Neural crest cell (in vitro differentiated cells): ENCODE data around the gene MKX. TPM values are rescaled to one million over a fixed set of nuclear protein-coding genes. Genes with fewer than 3 reads are reported as not detected.

ENCODE experiments used
- DNase-seq: peaks from one replicate; pipeline ENCODE4 v3.0.0; 2021; ENCODE audit warnings: low read depth, mixed read lengths, low spot score
- H3K27ac Mint-ChIP-seq: one replicate; pipeline ENCODE4 v1.8.0; 2021; ENCODE audit warnings: mild to moderate bottlenecking, mixed read lengths; ENCODE audit not compliant: unreplicated experiment
- H3K27me3 Mint-ChIP-seq: 2 replicates; pipeline ENCODE4 v1.8.0; 2021; ENCODE audit warnings: low read depth, mild to moderate bottlenecking, mixed read lengths
- H3K36me3 Mint-ChIP-seq: 2 replicates; pipeline ENCODE4 v1.8.0; 2021; ENCODE audit warnings: low read depth, mild to moderate bottlenecking, mixed read lengths
- H3K4me1 Mint-ChIP-seq: 2 replicates; pipeline ENCODE4 v1.8.0; 2021; ENCODE audit warnings: mixed read lengths
- H3K4me3 Mint-ChIP-seq: one replicate; pipeline ENCODE4 v1.8.0; 2021; ENCODE audit warnings: mild to moderate bottlenecking, mixed read lengths
- H3K9me3 Mint-ChIP-seq: 2 replicates; pipeline ENCODE4 v1.8.0; 2021; ENCODE audit warnings: mixed read lengths
- total RNA-seq: library from RNA; stranded (reverse); gene quantifications from 2 replicates; pipeline ENCODE4 v1.2.1, GENCODE V29; 2021
- TF ChIP-seq, protein P1 (sequence below): fragments of 200-600 bp; sonication (generic); conservative IDR thresholded peaks from 2 replicates; pipeline ENCODE4 v1.5.0; 2021; ENCODE audit warnings: antibody characterized with exemption, mild to moderate bottlenecking

MKX gene
- total RNA-seq, 1 donor from 2014 or later = not detected

- no peaks in the 10 kb centered on the region for H3K36me3 Mint-ChIP-seq
- TF ChIP-seq, protein P1, sequence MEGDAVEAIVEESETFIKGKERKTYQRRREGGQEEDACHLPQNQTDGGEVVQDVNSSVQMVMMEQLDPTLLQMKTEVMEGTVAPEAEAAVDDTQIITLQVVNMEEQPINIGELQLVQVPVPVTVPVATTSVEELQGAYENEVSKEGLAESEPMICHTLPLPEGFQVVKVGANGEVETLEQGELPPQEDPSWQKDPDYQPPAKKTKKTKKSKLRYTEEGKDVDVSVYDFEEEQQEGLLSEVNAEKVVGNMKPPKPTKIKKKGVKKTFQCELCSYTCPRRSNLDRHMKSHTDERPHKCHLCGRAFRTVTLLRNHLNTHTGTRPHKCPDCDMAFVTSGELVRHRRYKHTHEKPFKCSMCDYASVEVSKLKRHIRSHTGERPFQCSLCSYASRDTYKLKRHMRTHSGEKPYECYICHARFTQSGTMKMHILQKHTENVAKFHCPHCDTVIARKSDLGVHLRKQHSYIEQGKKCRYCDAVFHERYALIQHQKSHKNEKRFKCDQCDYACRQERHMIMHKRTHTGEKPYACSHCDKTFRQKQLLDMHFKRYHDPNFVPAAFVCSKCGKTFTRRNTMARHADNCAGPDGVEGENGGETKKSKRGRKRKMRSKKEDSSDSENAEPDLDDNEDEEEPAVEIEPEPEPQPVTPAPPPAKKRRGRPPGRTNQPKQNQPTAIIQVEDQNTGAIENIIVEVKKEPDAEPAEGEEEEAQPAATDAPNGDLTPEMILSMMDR = no peak
- H3K27ac Mint-ChIP-seq = no peak overlapping the region
- peaks cover 97% of the 10 kb centered on the region for H3K27me3 Mint-ChIP-seq
- peak; percentile 9 for DNase-seq
- no peaks in the 10 kb centered on the region for H3K9me3 Mint-ChIP-seq
- H3K4me3 Mint-ChIP-seq = peak overlapping the region; percentile 89
- H3K4me1 Mint-ChIP-seq = peaks cover 35% of the 10 kb centered on the region
Observed at GRCh38 chr10:27744802-27745731, 552 bp downstream of the MKX start.

DNA sequence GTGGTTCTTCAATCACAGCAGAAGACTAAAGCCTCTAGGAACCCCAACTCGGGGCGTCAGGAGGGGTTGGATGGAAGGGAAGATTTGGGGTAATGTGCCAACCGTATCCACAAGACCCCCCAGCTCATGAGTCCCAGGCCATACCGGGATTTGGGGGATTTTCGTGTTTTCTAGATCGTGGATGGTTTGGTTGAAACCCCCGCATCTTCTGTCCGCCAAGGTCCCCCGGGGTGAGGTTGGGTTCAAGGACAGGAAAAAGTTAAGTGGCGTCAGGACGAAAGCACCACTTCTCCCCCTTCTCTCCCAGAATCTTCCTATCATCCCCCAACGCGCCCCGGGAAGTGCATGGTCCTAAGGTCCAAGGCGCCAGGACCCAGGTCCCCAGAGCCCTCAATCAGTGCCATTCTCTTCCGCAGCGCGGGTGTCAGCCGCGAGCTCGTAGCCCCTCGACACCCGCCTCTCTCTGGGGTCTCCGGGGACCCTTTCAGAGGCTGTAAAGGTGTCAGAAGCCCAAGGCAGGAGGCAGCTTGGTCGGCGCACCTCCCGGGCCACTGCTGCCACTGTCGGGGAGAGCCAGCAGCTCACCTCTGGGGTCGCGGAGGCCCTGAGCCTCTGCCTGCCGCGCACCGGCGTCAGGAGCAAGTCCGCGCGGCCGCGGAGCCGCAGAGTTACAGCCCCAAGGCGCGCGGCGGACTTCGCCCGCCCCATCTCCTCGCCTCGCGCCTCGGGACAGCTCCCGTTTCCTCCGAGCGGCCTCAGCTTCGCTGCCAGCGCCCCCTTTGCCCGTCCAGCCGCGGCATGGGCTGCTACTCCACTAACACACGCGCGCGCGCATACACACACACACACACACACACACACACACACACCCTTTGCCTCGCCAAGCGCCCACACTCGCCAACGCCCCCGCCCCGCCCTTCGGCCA is 1.5 kb downstream of the MKX start:
- Mint-ChIP-seq H3K4me1 (peaks cover 35% of the 10 kb centered on the region), H3K27me3 (peaks cover 94% of the 10 kb centered on the region), H3K36me3 (no peaks in the 10 kb centered on the region), H3K27ac (no peak overlapping the region), H3K9me3 (no peaks in the 10 kb centered on the region), H3K4me3 (peak overlapping the region; percentile 89)
- DNase-seq = peak; percentile 34
- TF ChIP-seq, protein P1 = no peak

- Mint-ChIP-seq H3K4me3 (peak overlapping the region; percentile 89), H3K27ac (no peak overlapping the region), H3K4me1 (peaks cover 35% of the 10 kb centered on the region), H3K9me3 (no peaks in the 10 kb centered on the region), H3K27me3 (peaks cover 92% of the 10 kb centered on the region), H3K36me3 (no peaks in the 10 kb centered on the region)
- TF ChIP-seq, protein P1 = no peak
- DNase-seq = peak; percentile 29
Observed at GRCh38 chr10:27743012-27743876, 2.4 kb downstream of the MKX start.

DNA sequence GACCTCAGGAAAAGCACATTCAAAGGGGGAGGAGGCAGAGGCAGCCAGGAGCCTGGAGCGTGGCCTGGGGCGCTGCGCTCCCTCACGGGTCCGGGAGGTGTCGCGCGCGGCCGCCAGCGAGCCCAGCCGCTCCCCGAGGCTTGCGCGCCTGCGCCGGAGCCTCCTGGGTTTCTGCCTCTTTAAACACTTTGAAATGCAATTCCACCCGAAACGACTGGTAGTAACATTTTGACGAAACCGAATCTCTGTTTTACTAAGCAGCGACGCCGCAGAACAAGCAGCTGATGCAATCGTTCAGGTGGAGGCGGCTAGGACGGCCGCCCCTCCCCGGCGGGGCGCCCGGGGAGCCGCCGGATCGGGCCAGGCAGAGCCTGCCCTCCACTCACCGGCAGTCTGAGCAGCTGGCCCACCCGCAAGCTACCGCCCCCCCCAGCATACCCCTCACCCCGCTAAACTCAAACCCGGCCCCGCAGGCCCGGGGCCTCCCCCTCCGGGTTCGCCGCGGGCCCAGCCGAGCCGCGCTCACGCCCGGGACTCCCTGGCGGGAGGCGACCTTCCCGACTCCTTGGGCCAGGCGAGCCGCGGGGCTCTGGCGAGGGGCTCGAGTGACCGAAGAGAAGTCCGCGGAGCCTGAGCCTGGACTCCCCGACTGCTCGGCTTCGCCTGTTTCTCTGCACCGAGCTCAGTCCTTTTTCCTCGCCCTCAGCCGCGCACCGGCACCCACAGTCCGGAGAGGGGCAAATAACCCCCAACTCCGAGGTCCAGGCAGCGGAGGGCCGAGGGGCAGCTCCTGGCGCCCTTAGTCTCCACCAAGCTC is 3.2 kb downstream of the MKX start:
- Mint-ChIP-seq H3K27me3 (peaks cover 92% of the 10 kb centered on the region), H3K4me3 (peak overlapping the region; percentile 91)
- TF ChIP-seq, protein P1 = peak; percentile 75

More for the DNA sequence above, 3.2 kb downstream of the MKX start:
- no peak overlapping the region for H3K27ac Mint-ChIP-seq
- H3K9me3 Mint-ChIP-seq = no peaks in the 10 kb centered on the region
- peaks cover 35% of the 10 kb centered on the region for H3K4me1 Mint-ChIP-seq
- DNase-seq = peak; percentile 70
- H3K36me3 Mint-ChIP-seq = no peaks in the 10 kb centered on the region
